ENCODE results near the gene CBLN3. TPM values are rescaled to one million over a fixed set of nuclear protein-coding genes. Genes with fewer than 3 reads are reported as not detected.

The CBLN3 gene
- total and polyA plus RNA-seq, 9 of the 15 experiments (the other 6 are each of a cell fraction or from before 2014, with no cell fraction given), result 0.05 to 0.59 (median 0.26) TPM; not detected in 1

DNA sequence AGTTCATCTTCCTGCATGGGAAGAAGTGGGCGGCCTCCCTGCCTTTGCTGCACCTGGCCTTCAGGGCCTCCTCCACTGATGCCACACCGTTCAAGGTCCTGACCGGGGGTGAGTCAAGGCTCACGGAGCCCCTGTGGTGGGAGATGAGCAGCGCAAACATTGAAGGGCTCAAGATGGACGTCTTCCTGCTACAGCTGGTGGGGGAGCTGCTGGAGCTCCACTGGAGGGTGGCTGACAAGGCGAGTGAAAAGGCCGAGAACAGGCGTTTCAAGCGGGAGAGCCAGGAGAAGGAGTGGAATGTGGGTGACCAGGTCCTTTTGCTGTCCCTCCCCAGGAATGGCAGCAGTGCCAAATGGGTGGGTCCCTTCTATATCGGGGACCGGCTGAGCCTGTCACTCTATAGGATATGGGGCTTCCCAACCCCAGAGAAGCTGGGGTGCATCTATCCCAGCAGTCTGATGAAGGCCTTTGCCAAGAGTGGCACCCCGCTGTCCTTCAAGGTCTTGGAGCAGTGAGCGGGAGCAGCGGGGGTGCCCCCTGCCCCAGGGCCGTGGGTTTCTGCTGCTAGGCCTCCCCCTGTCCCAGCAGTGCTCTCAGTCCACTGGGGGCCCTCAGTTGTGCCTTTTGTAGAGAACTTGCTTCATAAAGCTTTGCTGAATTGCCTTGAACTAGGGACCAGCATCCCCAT lies 12.4 kb downstream of the CBLN3 start (continued):
- TF ChIP-seq, protein P1, sequence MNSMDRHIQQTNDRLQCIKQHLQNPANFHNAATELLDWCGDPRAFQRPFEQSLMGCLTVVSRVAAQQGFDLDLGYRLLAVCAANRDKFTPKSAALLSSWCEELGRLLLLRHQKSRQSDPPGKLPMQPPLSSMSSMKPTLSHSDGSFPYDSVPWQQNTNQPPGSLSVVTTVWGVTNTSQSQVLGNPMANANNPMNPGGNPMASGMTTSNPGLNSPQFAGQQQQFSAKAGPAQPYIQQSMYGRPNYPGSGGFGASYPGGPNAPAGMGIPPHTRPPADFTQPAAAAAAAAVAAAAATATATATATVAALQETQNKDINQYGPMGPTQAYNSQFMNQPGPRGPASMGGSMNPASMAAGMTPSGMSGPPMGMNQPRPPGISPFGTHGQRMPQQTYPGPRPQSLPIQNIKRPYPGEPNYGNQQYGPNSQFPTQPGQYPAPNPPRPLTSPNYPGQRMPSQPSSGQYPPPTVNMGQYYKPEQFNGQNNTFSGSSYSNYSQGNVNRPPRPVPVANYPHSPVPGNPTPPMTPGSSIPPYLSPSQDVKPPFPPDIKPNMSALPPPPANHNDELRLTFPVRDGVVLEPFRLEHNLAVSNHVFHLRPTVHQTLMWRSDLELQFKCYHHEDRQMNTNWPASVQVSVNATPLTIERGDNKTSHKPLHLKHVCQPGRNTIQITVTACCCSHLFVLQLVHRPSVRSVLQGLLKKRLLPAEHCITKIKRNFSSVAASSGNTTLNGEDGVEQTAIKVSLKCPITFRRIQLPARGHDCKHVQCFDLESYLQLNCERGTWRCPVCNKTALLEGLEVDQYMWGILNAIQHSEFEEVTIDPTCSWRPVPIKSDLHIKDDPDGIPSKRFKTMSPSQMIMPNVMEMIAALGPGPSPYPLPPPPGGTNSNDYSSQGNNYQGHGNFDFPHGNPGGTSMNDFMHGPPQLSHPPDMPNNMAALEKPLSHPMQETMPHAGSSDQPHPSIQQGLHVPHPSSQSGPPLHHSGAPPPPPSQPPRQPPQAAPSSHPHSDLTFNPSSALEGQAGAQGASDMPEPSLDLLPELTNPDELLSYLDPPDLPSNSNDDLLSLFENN (IDR thresholded peaks at IDR 0.05; ENCODE audit: low read depth in 2 of 2, low read length in 2 of 2), result no peak

DNA sequence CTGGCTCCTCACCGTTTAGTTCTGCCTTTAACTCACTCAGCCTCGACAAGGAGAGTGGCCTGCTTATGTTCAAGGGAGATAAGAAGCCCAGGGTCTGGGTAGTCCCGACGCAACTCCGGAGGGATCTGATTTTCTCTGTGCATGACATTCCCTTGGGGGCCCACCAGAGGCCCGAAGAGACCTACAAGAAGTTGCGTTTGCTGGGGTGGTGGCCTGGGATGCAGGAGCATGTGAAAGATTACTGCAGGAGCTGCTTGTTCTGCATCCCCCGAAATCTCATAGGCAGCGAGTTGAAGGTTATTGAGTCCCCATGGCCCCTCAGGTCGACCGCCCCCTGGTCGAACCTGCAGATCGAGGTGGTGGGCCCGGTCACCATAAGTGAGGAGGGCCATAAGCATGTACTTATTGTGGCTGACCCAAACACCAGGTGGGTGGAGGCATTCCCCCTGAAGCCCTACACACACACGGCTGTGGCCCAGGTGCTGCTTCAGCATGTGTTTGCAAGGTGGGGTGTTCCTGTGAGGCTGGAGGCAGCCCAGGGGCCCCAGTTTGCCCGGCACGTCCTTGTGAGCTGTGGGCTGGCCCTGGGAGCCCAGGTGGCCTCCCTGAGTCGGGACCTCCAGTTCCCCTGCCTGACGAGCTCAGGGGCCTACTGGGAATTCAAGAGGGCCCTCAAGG lies 13.1 kb downstream of the CBLN3 start:
- POLR2A ChIA-PET, result interaction anchor here (0.6 kb wide), 2 partner anchors 9 to 11 kb away, joined by 3 to 5 read pairs; no protein-coding TSS in a partner anchor
- no peaks in the 10 kb centered on the region for H3K36me3 ChIP-seq (ENCODE audit: control insufficient read depth, insufficient read depth, low read length)
- no peaks in the 10 kb centered on the region for H3K9me3 ChIP-seq (replicated peaks; ENCODE audit: control insufficient read depth, insufficient read depth, low read depth, low read length)
- DNase-seq (ENCODE audit: extremely low read depth in 1 of 4, low spot score in 3 of 4) (peak; percentile 60 to 72 (median 69)), ATAC-seq (peak; percentile 88), FAIRE-seq (peak; percentile 48)
- H3K27me3 ChIP-seq (ENCODE audit: control insufficient read depth in 2 of 2, insufficient read depth in 2 of 2, low read length in 2 of 2), result no peaks in the 10 kb centered on the region
- peak overlapping the region in 1 of 2 experiments; percentile 81; a peak in 3 of 4 replicates for H3K9ac ChIP-seq (ENCODE audit: insufficient read depth in 1 of 2, low read depth in 2 of 2, low read length in 2 of 2)
- peaks cover 4 to 26% of the 10 kb centered on the region in 2 experiments; a peak in 4 of 5 replicates for H3K4me1 ChIP-seq (replicated peaks in 1 of 2; ENCODE audit: control insufficient read depth in 2 of 2, insufficient read depth in 2 of 2, low read length in 2 of 2)
- H3K79me2 ChIP-seq (ENCODE audit: control insufficient read depth, insufficient read depth, low read length), result no peaks in the 10 kb centered on the region
- no TSS peak for BruUV-seq (replicated peaks)
- no peaks in the 10 kb centered on the region for H3K9me1 ChIP-seq (ENCODE audit: control insufficient read depth, insufficient read depth, low read length)
- intact Hi-C loops (cut with micrococcal nuclease), result no loop called here
- in situ Hi-C loops (cut with MboI), result no loop called here
- no peak overlapping the region for H3K4me2 ChIP-seq (ENCODE audit: insufficient read depth, low read length)
- CTCF ChIA-PET (ENCODE audit: low intra/inter-chr PET ratio), result no interaction called here
- 44% methylated on average over 18 of the region's 19 CpGs for WGBS (ENCODE audit: insufficient coverage, low coverage, missing lambda C conversion rate)
- H3K4me3 ChIP-seq, result no peak overlapping the region
- no peaks in the 10 kb centered on the region for H4K20me1 ChIP-seq (replicated peaks; ENCODE audit: control insufficient read depth, insufficient read depth, low read length)
- H3K27ac ChIP-seq (ENCODE audit: extremely low read depth, low read depth, low read length), result no peak overlapping the region
- H2AFZ ChIP-seq (ENCODE audit: low read depth, low read length), result no peak overlapping the region
- TF ChIP-seq ESRRB (CRISPR knock-in tag; IDR thresholded peaks at IDR 0.05; ENCODE audit: borderline replicate concordance), result no peak
- TF ChIP-seq STAT5A (IDR thresholded peaks at IDR 0.05; ENCODE audit: borderline replicate concordance, low read length), result no peak
- TF ChIP-seq, protein P2, sequence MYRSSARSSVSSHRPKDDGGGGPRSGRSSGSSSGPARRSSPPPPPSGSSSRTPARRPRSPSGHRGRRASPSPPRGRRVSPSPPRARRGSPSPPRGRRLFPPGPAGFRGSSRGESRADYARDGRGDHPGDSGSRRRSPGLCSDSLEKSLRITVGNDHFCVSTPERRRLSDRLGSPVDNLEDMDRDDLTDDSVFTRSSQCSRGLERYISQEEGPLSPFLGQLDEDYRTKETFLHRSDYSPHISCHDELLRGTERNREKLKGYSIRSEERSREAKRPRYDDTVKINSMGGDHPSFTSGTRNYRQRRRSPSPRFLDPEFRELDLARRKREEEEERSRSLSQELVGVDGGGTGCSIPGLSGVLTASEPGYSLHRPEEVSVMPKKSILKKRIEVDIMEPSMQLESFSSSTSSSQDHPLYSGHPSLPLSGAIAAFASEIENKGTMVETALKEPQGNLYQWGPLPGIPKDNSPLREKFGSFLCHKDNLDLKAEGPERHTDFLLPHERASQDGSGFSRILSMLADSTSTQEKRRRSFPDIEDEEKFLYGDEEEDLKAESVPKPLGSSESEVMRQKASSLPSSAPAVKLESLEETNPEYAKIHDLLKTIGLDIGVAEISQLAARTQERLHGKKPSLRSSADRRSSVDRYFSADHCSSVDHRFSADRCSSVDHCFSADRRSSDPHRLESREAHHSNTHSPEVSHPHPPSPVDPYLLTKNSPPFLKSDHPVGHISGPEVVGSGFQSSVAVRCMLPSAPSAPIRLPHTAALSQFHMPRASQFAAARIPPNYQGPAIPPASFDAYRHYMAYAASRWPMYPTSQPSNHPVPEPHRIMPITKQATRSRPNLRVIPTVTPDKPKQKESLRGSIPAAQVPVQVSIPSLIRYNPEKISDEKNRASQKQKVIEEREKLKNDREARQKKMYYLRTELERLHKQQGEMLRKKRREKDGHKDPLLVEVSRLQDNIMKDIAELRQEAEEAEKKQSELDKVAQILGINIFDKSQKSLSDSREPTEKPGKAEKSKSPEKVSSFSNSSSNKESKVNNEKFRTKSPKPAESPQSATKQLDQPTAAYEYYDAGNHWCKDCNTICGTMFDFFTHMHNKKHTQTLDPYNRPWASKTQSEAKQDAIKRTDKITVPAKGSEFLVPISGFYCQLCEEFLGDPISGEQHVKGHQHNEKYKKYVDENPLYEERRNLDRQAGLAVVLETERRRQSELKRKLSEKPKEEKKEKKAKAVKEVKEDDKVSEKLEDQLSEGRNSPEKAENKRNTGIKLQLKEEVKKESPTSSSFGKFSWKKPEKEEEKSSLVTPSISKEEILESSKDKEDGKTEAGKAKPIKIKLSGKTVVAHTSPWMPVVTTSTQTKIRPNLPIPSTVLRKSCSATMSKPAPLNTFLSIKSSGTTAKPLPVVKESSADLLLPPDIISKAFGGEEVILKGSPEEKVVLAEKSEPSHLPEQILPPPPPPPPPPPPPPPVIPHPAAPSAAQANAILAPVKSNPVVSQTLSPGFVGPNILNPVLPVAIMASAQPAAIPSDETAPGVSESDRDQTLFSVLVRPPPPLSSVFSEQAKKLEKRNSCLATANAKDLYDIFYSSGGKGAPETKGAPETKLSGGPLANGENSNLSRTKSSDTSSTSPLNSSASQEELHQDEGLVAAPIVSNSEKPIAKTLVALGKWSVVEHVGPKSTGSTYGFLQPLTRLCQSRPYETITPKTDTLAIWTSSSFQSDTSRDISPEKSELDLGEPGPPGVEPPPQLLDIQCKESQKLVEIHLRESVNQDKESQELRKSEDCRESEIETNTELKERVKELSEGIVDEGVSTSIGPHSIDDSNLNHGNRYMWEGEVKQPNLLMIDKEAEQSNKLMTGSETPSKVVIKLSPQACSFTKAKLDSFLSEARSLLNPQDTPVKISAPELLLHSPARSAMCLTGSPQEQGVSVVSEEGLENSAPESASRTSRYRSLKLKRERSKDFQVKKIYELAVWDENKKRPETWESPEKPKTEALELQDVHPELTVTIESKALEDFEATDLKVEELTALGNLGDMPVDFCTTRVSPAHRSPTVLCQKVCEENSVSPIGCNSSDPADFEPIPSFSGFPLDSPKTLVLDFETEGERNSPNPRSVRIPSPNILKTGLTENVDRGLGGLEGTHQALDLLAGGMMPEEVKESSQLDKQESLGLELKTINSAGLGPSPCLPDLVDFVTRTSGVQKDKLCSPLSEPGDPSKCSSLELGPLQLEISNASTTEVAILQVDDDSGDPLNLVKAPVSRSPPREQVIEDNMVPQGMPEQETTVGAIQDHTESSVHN (IDR thresholded peaks at IDR 0.05; ENCODE audit: borderline replicate concordance in 1 of 2, low read depth in 1 of 2), result no peak
- no peak for TF ChIP-seq NCOA1 (IDR thresholded peaks at IDR 0.05; ENCODE audit: low read depth)
